WTC11 (cell line): ENCODE data around the gene STX19. TPM values are rescaled to one million over a fixed set of nuclear protein-coding genes. Genes with fewer than 3 reads are reported as not detected.

ENCODE experiments used
- ATAC-seq: fragments of 200-7000 bp; cut with Tn5 transposase; 2 replicates; pipeline ENCODE4 v1.10.0; 2021; ENCODE audit warnings: mild to moderate bottlenecking, moderate library complexity
- CTCF ChIA-PET: fragments of 300-600 bp; sonication (Branson Sonifier 250); formaldehyde crosslinking; loops from one replicate; lab custom pipeline; 2021; ENCODE audit warnings: antibody characterized with exemption; lab: Charles Lee
- POLR2A ChIA-PET: fragments of 350-600 bp; sonication (Branson Sonifier 250); formaldehyde crosslinking; loops from one replicate; lab custom pipeline; 2021; ENCODE audit warnings: antibody characterized with exemption; lab: Charles Lee
- DNase-seq: peaks from one replicate; pipeline ENCODE4 v3.0.0; 2021; ENCODE audit warnings: low spot score
- H3K27ac Mint-ChIP-seq: 2 replicates; pipeline ENCODE4 v1.8.0; 2021; ENCODE audit warnings: mixed read lengths
- H3K27me3 Mint-ChIP-seq: 2 replicates; pipeline ENCODE4 v1.8.0; 2021; ENCODE audit warnings: low read depth, mild to moderate bottlenecking, moderate library complexity, mixed read lengths
- H3K36me3 Mint-ChIP-seq: 2 replicates; pipeline ENCODE4 v1.8.0; 2021; ENCODE audit warnings: mixed read lengths
- H3K4me1 Mint-ChIP-seq: 2 replicates; pipeline ENCODE4 v1.8.0; 2022; ENCODE audit warnings: mixed read lengths
- H3K4me3 Mint-ChIP-seq: 2 replicates; pipeline ENCODE4 v1.8.0; 2021; ENCODE audit warnings: mild to moderate bottlenecking, moderate library complexity, mixed read lengths
- H3K9me3 Mint-ChIP-seq: 2 replicates; pipeline ENCODE4 v1.8.0; 2021; ENCODE audit warnings: mixed read lengths
- ELF4 ChIP-seq: sonication (generic); formaldehyde crosslinking; IDR thresholded peaks from 2 replicates; pipeline ENCODE4 v1.8.1; 2022; ENCODE audit warnings: low read depth, mild to moderate bottlenecking, moderate library complexity, missing genetic modification reagents
- ETV6 ChIP-seq: sonication (generic); formaldehyde crosslinking; IDR thresholded peaks from 2 replicates; pipeline ENCODE4 v1.8.1; 2022; ENCODE audit warnings: mild to moderate bottlenecking, missing genetic modification reagents
- FOXK1 ChIP-seq: sonication (generic); formaldehyde crosslinking; IDR thresholded peaks from 2 replicates; pipeline ENCODE4 v1.8.0; 2022; ENCODE audit warnings: mild to moderate bottlenecking, moderate library complexity, missing genetic modification reagents
- FOXP1 ChIP-seq: sonication (generic); formaldehyde crosslinking; IDR thresholded peaks from 2 replicates; pipeline ENCODE4 v1.8.0; 2022; ENCODE audit warnings: missing genetic modification reagents, mild to moderate bottlenecking, moderate library complexity, borderline replicate concordance
- GTF2I ChIP-seq: fragments of 250-450 bp; sonication (Bioruptor Pico); conservative IDR thresholded peaks from 2 replicates; pipeline ENCODE4 v1.4.0; 2021; ENCODE audit warnings: mild to moderate bottlenecking
- JAZF1 ChIP-seq: fragments of 250-450 bp; sonication (Bioruptor Pico); IDR thresholded peaks from 2 replicates; pipeline ENCODE4 v1.9.0; 2021; ENCODE audit warnings: moderate library complexity, mild to moderate bottlenecking, inconsistent platforms
- NFATC4 ChIP-seq: fragments of 250-450 bp; sonication (Bioruptor Pico); IDR thresholded peaks from 2 replicates; pipeline ENCODE4 v1.9.0; 2021; ENCODE audit warnings: mild to moderate bottlenecking
- NFYB ChIP-seq: sonication (generic); formaldehyde crosslinking; conservative IDR thresholded peaks from 2 replicates; pipeline ENCODE4 v1.8.0; 2022; ENCODE audit warnings: low read depth, missing genetic modification reagents
- NR3C1 ChIP-seq: sonication (generic); formaldehyde crosslinking; conservative IDR thresholded peaks from 2 replicates; pipeline ENCODE4 v1.8.1; 2023; ENCODE audit warnings: low read depth, mild to moderate bottlenecking, missing genetic modification reagents
- RORB ChIP-seq: fragments of 250-450 bp; sonication (Bioruptor Pico); IDR thresholded peaks from 2 replicates; pipeline ENCODE4 v1.9.0; 2021; ENCODE audit warnings: mild to moderate bottlenecking
- TCF7 ChIP-seq: sonication (generic); formaldehyde crosslinking; IDR thresholded peaks from 2 replicates; pipeline ENCODE4 v1.8.0; 2022; ENCODE audit warnings: mild to moderate bottlenecking, low read depth, missing genetic modification reagents, moderate library complexity
- ZNF138 ChIP-seq: sonication (generic); formaldehyde crosslinking; conservative IDR thresholded peaks from 2 replicates; pipeline ENCODE4 v1.8.1; 2022; ENCODE audit warnings: mild to moderate bottlenecking, moderate library complexity, missing genetic modification reagents
- ZNF317 ChIP-seq: sonication (generic); formaldehyde crosslinking; IDR thresholded peaks from 2 replicates; pipeline ENCODE4 v1.8.1; 2023; ENCODE audit warnings: low read depth, mild to moderate bottlenecking, moderate library complexity, missing genetic modification reagents, borderline replicate concordance
- ZNF396 ChIP-seq: fragments of 250-450 bp; sonication (Bioruptor Pico); IDR thresholded peaks from 2 replicates; pipeline ENCODE4 v1.8.0; 2021; ENCODE audit warnings: mild to moderate bottlenecking, moderate library complexity, borderline replicate concordance
- ZNF416 ChIP-seq: fragments of 250-450 bp; sonication (Bioruptor Pico); IDR thresholded peaks from 2 replicates; pipeline ENCODE4 v1.9.0; 2021; ENCODE audit warnings: mild to moderate bottlenecking, inconsistent platforms
- ZNF423 ChIP-seq: fragments of 250-450 bp; sonication (Bioruptor Pico); IDR thresholded peaks from 2 replicates; pipeline ENCODE4 v2.1.2; 2022; ENCODE audit warnings: mild to moderate bottlenecking, moderate library complexity
- total RNA-seq: library from RNA; stranded (reverse); gene quantifications from 3 replicates; pipeline ENCODE4 v1.2.3, GENCODE V29; 2021
- TF ChIP-seq, protein P1 (sequence below): sonication (generic); formaldehyde crosslinking; IDR thresholded peaks from 2 replicates; pipeline ENCODE4 v1.8.0; 2022; ENCODE audit warnings: missing genetic modification reagents
- TF ChIP-seq, protein P2 (sequence below): sonication (generic); formaldehyde crosslinking; IDR thresholded peaks from 2 replicates; pipeline ENCODE4 v1.8.0; 2022; ENCODE audit warnings: mild to moderate bottlenecking, missing genetic modification reagents
- TF ChIP-seq, protein P3 (sequence below): sonication (generic); formaldehyde crosslinking; IDR thresholded peaks from 2 replicates; pipeline ENCODE4 v1.8.1; 2022; ENCODE audit warnings: low read depth, missing genetic modification reagents, borderline replicate concordance
- TF ChIP-seq, protein P4 (sequence below): sonication (generic); formaldehyde crosslinking; IDR thresholded peaks from 2 replicates; pipeline ENCODE4 v1.8.0; 2023; ENCODE audit warnings: mild to moderate bottlenecking, missing genetic modification reagents
- TF ChIP-seq, protein P5 (sequence below): fragments of 250-450 bp; sonication (Bioruptor Pico); IDR thresholded peaks from 2 replicates; pipeline ENCODE4 v1.9.0; 2021; ENCODE audit warnings: mild to moderate bottlenecking
- TF ChIP-seq, protein P6 (sequence below): fragments of 250-450 bp; sonication (Bioruptor Pico); IDR thresholded peaks from 2 replicates; pipeline ENCODE4 v1.9.0; 2021; ENCODE audit warnings: moderate library complexity, mild to moderate bottlenecking, inconsistent platforms, borderline replicate concordance
- TF ChIP-seq, protein P7 (sequence below): sonication (generic); formaldehyde crosslinking; IDR thresholded peaks from 2 replicates; pipeline ENCODE4 v1.8.0; 2022; ENCODE audit warnings: mild to moderate bottlenecking, missing genetic modification reagents

The STX19 gene
- total RNA-seq, 1 experiment from 2014 or later, result not detected

DNA sequence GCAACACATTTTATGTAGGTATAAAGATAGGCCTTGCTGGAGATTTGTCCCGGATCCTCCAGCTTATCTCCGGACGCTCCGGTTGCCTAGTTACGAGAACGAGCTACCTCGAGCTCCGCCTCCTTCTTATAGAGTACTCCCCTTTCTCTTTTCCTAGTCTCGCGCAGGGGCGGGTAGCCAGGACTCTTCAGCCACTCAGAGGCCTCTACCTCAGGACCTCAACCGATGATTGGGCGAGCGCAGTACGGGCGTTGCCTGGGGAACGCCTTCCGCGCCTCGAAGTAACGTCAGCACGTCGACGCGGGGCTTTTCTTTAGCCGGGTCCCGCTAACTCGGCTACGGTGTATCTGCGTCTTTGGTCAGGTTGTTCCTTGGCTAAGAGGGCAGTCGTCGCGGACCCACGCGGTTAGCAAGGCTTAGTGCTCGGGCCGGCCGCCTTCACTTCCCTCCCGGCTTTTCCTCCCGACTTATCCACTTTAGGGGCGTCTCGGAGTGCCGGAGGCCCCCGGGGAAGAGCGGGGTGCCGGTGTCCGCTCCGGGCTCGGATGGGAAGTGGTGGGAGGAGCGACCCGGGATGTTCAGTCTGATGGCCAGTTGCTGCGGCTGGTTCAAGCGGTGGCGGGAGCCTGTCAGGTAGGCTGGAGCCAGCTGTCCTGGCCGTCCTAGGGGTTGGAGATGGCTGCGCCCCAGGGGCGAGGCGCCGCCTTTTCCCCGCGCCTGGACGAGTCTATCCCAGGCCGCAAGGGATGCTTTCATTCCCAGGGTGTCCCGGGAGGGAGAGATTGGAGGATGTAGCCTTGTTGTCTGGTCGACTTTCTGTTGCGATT lies 48.3 kb downstream of the STX19 start, which contains the start of gene ARL13B:
Gene ARL13B, plus strand, starts transcription at position 306 of the 827 bp plus-strand sequence. Its CDS starts 269 bp downstream, at position 575.
- Mint-ChIP-seq H3K27ac (peak within 1 kb of the TSS; percentile 79), H3K4me3 (peak within 1 kb of the TSS; percentile 90), H3K9me3 (no peaks in the 10 kb centered on the region), H3K4me1 (peaks cover 12% of the 10 kb centered on the region), H3K27me3 (peaks cover 14% of the 10 kb centered on the region), H3K36me3 (no peaks in the 10 kb centered on the region)
- POLR2A ChIA-PET, result interaction anchor here (1.1 kb wide), 1 partner anchor 83 kb away, joined by 3 read pairs; the partner anchor contains the start of genes DHFR2 and NSUN3
- DNase-seq (peak; percentile 95), ATAC-seq (peak; percentile 100)
- CTCF ChIA-PET, result interaction anchor here (0.5 to 1.0 kb wide), 3 partner anchors 9 to 122 kb away, joined by 3 to 6 read pairs (median 4); no protein-coding TSS in a partner anchor
- TF ChIP-seq, protein P1, sequence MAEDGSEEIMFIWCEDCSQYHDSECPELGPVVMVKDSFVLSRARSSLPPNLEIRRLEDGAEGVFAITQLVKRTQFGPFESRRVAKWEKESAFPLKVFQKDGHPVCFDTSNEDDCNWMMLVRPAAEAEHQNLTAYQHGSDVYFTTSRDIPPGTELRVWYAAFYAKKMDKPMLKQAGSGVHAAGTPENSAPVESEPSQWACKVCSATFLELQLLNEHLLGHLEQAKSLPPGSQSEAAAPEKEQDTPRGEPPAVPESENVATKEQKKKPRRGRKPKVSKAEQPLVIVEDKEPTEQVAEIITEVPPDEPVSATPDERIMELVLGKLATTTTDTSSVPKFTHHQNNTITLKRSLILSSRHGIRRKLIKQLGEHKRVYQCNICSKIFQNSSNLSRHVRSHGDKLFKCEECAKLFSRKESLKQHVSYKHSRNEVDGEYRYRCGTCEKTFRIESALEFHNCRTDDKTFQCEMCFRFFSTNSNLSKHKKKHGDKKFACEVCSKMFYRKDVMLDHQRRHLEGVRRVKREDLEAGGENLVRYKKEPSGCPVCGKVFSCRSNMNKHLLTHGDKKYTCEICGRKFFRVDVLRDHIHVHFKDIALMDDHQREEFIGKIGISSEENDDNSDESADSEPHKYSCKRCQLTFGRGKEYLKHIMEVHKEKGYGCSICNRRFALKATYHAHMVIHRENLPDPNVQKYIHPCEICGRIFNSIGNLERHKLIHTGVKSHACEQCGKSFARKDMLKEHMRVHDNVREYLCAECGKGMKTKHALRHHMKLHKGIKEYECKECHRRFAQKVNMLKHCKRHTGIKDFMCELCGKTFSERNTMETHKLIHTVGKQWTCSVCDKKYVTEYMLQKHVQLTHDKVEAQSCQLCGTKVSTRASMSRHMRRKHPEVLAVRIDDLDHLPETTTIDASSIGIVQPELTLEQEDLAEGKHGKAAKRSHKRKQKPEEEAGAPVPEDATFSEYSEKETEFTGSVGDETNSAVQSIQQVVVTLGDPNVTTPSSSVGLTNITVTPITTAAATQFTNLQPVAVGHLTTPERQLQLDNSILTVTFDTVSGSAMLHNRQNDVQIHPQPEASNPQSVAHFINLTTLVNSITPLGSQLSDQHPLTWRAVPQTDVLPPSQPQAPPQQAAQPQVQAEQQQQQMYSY (CRISPR knock-in tag), result peak; percentile 49; the same call in 1 of the 2 replicates
- TF ChIP-seq, protein P2, sequence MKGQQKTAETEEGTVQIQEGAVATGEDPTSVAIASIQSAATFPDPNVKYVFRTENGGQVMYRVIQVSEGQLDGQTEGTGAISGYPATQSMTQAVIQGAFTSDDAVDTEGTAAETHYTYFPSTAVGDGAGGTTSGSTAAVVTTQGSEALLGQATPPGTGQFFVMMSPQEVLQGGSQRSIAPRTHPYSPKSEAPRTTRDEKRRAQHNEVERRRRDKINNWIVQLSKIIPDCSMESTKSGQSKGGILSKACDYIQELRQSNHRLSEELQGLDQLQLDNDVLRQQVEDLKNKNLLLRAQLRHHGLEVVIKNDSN, result no peak
- TF ChIP-seq ZNF396 (CRISPR knock-in tag), result no peak
- no peak for TF ChIP-seq FOXK1 (CRISPR knock-in tag)
- TF ChIP-seq NR3C1 (CRISPR knock-in tag), result no peak
- TF ChIP-seq NFATC4, result no peak
- TF ChIP-seq GTF2I, result no peak
- no peak for TF ChIP-seq ZNF416 (CRISPR knock-in tag)
- TF ChIP-seq, protein P3, sequence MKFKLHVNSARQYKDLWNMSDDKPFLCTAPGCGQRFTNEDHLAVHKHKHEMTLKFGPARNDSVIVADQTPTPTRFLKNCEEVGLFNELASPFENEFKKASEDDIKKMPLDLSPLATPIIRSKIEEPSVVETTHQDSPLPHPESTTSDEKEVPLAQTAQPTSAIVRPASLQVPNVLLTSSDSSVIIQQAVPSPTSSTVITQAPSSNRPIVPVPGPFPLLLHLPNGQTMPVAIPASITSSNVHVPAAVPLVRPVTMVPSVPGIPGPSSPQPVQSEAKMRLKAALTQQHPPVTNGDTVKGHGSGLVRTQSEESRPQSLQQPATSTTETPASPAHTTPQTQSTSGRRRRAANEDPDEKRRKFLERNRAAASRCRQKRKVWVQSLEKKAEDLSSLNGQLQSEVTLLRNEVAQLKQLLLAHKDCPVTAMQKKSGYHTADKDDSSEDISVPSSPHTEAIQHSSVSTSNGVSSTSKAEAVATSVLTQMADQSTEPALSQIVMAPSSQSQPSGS, result no peak
- peak; percentile 42; the same call in 1 of the 2 replicates for TF ChIP-seq ETV6 (CRISPR knock-in tag)
- TF ChIP-seq, protein P4, sequence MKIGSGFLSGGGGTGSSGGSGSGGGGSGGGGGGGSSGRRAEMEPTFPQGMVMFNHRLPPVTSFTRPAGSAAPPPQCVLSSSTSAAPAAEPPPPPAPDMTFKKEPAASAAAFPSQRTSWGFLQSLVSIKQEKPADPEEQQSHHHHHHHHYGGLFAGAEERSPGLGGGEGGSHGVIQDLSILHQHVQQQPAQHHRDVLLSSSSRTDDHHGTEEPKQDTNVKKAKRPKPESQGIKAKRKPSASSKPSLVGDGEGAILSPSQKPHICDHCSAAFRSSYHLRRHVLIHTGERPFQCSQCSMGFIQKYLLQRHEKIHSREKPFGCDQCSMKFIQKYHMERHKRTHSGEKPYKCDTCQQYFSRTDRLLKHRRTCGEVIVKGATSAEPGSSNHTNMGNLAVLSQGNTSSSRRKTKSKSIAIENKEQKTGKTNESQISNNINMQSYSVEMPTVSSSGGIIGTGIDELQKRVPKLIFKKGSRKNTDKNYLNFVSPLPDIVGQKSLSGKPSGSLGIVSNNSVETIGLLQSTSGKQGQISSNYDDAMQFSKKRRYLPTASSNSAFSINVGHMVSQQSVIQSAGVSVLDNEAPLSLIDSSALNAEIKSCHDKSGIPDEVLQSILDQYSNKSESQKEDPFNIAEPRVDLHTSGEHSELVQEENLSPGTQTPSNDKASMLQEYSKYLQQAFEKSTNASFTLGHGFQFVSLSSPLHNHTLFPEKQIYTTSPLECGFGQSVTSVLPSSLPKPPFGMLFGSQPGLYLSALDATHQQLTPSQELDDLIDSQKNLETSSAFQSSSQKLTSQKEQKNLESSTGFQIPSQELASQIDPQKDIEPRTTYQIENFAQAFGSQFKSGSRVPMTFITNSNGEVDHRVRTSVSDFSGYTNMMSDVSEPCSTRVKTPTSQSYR (CRISPR knock-in tag), result no peak
- peak; percentile 45; the same call in 1 of the 2 replicates for TF ChIP-seq FOXP1 (CRISPR knock-in tag)
- no peak for TF ChIP-seq ZNF138
- TF ChIP-seq ZNF317 (CRISPR knock-in tag), result no peak
- TF ChIP-seq NFYB (CRISPR knock-in tag), result peak; percentile 74
- TF ChIP-seq JAZF1 (CRISPR knock-in tag), result no peak
- no peak for TF ChIP-seq RORB (CRISPR knock-in tag)
- no peak for TF ChIP-seq ELF4 (CRISPR knock-in tag)
- TF ChIP-seq, protein P5, sequence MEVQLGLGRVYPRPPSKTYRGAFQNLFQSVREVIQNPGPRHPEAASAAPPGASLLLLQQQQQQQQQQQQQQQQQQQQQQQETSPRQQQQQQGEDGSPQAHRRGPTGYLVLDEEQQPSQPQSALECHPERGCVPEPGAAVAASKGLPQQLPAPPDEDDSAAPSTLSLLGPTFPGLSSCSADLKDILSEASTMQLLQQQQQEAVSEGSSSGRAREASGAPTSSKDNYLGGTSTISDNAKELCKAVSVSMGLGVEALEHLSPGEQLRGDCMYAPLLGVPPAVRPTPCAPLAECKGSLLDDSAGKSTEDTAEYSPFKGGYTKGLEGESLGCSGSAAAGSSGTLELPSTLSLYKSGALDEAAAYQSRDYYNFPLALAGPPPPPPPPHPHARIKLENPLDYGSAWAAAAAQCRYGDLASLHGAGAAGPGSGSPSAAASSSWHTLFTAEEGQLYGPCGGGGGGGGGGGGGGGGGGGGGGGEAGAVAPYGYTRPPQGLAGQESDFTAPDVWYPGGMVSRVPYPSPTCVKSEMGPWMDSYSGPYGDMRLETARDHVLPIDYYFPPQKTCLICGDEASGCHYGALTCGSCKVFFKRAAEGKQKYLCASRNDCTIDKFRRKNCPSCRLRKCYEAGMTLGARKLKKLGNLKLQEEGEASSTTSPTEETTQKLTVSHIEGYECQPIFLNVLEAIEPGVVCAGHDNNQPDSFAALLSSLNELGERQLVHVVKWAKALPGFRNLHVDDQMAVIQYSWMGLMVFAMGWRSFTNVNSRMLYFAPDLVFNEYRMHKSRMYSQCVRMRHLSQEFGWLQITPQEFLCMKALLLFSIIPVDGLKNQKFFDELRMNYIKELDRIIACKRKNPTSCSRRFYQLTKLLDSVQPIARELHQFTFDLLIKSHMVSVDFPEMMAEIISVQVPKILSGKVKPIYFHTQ, result no peak
- no peak for TF ChIP-seq TCF7 (CRISPR knock-in tag)
- TF ChIP-seq ZNF423 (CRISPR knock-in tag), result no peak
- TF ChIP-seq, protein P6, sequence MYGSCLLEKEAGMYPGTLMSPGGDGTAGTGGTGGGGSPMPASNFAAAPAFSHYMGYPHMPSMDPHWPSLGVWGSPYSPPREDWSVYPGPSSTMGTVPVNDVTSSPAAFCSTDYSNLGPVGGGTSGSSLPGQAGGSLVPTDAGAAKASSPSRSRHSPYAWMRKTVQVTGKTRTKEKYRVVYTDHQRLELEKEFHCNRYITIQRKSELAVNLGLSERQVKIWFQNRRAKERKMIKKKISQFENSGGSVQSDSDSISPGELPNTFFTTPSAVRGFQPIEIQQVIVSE (CRISPR knock-in tag), result no peak
- TF ChIP-seq, protein P7, sequence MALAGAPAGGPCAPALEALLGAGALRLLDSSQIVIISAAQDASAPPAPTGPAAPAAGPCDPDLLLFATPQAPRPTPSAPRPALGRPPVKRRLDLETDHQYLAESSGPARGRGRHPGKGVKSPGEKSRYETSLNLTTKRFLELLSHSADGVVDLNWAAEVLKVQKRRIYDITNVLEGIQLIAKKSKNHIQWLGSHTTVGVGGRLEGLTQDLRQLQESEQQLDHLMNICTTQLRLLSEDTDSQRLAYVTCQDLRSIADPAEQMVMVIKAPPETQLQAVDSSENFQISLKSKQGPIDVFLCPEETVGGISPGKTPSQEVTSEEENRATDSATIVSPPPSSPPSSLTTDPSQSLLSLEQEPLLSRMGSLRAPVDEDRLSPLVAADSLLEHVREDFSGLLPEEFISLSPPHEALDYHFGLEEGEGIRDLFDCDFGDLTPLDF (CRISPR knock-in tag), result no peak
